ENCODE data around the gene RABL3. TPM values are rescaled to one million over a fixed set of nuclear protein-coding genes. Genes with fewer than 3 reads are reported as not detected.

Gene RABL3
- total and polyA plus RNA-seq, 2 of the 13 experiments (the other 11 are each of a cell fraction or from before 2014, with no cell fraction given) = 4.8 to 31.9 TPM

GRCh38 chr3:120678331-120678947 is 63.9 kb downstream of the RABL3 start (continued):
- TF ChIP-seq RXRB (CRISPR knock-in tag; IDR thresholded peaks at IDR 0.05; ENCODE audit: borderline replicate concordance) (peak; percentile 94), RAD51 (IDR thresholded peaks at IDR 0.05; ENCODE audit: borderline replicate concordance) (no peak), ARNT (IDR thresholded peaks at IDR 0.05) (no peak), MEF2D (CRISPR knock-in tag; IDR thresholded peaks at IDR 0.05) (peak; percentile 75; the same call in 1 of the 2 replicates), SETDB1 (CRISPR knock-in tag; IDR thresholded peaks at IDR 0.05; ENCODE audit: borderline replicate concordance) (no peak), ZNF160 (CRISPR knock-in tag; IDR thresholded peaks at IDR 0.05) (no peak), STAG1 (CRISPR knock-in tag; IDR thresholded peaks at IDR 0.05) (peak; percentile 13; the same call in 1 of the 2 replicates), CENPT (CRISPR knock-in tag; IDR thresholded peaks at IDR 0.05; ENCODE audit: low read depth) (no peak), ZNF138 (CRISPR knock-in tag; IDR thresholded peaks at IDR 0.05; ENCODE audit: low read depth) (no peak), HOXA5 (CRISPR knock-in tag; IDR thresholded peaks at IDR 0.05) (peak; percentile 64), ZNF570 (CRISPR knock-in tag; IDR thresholded peaks at IDR 0.05; ENCODE audit: borderline replicate concordance) (no peak), CHCHD3 (CRISPR knock-in tag; IDR thresholded peaks at IDR 0.05) (no peak), SSRP1 (CRISPR knock-in tag; IDR thresholded peaks at IDR 0.05) (no peak), ZNF543 (CRISPR knock-in tag; IDR thresholded peaks at IDR 0.05) (no peak), ZNF260 (CRISPR knock-in tag; IDR thresholded peaks at IDR 0.05; ENCODE audit: borderline replicate concordance, low read depth) (no peak), ZNF749 (CRISPR knock-in tag; IDR thresholded peaks at IDR 0.05; ENCODE audit: borderline replicate concordance) (no peak), NKX3-1 (CRISPR knock-in tag; IDR thresholded peaks at IDR 0.05) (no peak), POLR2AphosphoS5 (IDR thresholded peaks at IDR 0.05; ENCODE audit: low read depth, low read length) (peak; percentile 41; the same call in 1 of the 2 replicates), ZBTB37 (CRISPR knock-in tag; IDR thresholded peaks at IDR 0.05) (no peak), ARID5B (CRISPR knock-in tag; IDR thresholded peaks at IDR 0.05) (peak; percentile 81; the same call in 1 of the 2 replicates), HIVEP1 (CRISPR knock-in tag; IDR thresholded peaks at IDR 0.05) (no peak), IKZF1 (IDR thresholded peaks at IDR 0.05) (no peak), MED8 (CRISPR knock-in tag; IDR thresholded peaks at IDR 0.05; ENCODE audit: insufficient replicate concordance) (no peak), ISL2 (CRISPR knock-in tag; IDR thresholded peaks at IDR 0.05) (peak; percentile 61; the same call in 1 of the 2 replicates), ZNF292 (CRISPR knock-in tag; IDR thresholded peaks at IDR 0.05; ENCODE audit: borderline replicate concordance, low read depth) (peak; percentile 82; the same call in 1 of the 2 replicates)
- TF ChIP-seq, protein P1, sequence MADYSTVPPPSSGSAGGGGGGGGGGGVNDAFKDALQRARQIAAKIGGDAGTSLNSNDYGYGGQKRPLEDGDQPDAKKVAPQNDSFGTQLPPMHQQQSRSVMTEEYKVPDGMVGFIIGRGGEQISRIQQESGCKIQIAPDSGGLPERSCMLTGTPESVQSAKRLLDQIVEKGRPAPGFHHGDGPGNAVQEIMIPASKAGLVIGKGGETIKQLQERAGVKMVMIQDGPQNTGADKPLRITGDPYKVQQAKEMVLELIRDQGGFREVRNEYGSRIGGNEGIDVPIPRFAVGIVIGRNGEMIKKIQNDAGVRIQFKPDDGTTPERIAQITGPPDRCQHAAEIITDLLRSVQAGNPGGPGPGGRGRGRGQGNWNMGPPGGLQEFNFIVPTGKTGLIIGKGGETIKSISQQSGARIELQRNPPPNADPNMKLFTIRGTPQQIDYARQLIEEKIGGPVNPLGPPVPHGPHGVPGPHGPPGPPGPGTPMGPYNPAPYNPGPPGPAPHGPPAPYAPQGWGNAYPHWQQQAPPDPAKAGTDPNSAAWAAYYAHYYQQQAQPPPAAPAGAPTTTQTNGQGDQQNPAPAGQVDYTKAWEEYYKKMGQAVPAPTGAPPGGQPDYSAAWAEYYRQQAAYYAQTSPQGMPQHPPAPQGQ (CRISPR knock-in tag; IDR thresholded peaks at IDR 0.05; ENCODE audit: borderline replicate concordance) = no peak

Measured in HepG2 (cell line).